ENCODE measurements around the gene MAN1C1. TPM values are rescaled to one million over a fixed set of nuclear protein-coding genes. Genes with fewer than 3 reads are reported as not detected.
"Not testable (repeated sequence)": the region's sequence is repeated elsewhere in the genome, so short reads cannot be mapped to it uniquely, and the experiment has no call there.

MAN1C1 gene
- total RNA-seq, 2 donors from 2014 or later: 11.0 to 14.8 TPM

DNA sequence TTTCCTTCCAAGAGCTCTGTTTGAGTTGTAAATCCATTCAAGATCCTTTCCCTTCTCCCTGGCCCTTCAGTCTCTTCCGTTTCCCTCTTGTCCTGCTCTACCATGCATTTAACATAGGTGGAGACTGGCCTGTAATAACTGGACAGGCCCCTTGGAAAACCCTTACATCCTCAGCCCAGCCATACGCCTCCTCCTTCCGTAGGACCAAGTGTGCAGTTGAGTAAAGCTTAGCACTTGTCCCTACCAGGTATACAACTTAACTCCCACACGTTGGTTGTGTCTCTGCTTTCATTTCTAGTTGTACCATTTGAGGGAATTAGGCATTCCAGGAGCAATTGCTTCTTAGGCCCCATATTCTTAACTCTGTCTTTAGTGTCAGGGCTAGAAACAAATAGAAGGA is 6.4 kb downstream of the MAN1C1 start:
- no peak for DNase-seq
- no peak for ATAC-seq
- intact Hi-C loops (cut with DNase I): loop anchor here (5.0 to 10.0 kb wide), 2 partner anchors 34 to 62 kb away; no protein-coding TSS in a partner anchor

GRCh38 chr1:25623731-25624130 is 7.1 kb downstream of the MAN1C1 start:
- intact Hi-C loops (cut with DNase I): loop anchor here (5.0 to 10.0 kb wide), 2 partner anchors 34 to 61 kb away; no protein-coding TSS in a partner anchor
- DNase-seq (no peak), ATAC-seq (no peak)

DNA sequence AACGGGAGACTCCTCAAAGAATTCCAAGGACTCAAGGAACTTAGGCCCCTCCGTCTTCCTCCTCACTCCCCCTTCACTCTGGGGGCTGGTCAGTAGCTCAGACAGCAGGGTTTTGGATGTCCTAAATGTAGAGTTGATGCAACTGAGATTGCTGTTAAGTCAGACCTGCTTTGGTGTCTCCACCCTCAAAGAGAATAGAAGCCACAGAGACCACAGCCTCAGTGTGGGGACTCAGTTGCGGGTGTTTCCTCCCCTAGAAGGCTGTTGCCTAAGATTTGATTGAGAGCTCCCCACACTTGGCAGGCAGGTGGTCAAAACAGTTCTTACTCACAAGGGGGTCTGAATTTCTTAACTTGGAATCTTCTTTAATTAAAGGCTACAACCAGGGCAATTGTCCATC is 7.6 kb downstream of the MAN1C1 start:
- intact Hi-C loops (cut with DNase I): loop anchor here (5.0 to 10.0 kb wide), 2 partner anchors 33 to 61 kb away; no protein-coding TSS in a partner anchor
- ATAC-seq (no peak), DNase-seq (no peak)

- intact Hi-C loops (cut with DNase I): loop anchor here (5.0 to 10.0 kb wide), 2 partner anchors 33 to 60 kb away; no protein-coding TSS in a partner anchor
- ATAC-seq (no peak), DNase-seq (no peak)
Observed at GRCh38 chr1:25624604-25625003, 8.0 kb downstream of the MAN1C1 start.

DNA sequence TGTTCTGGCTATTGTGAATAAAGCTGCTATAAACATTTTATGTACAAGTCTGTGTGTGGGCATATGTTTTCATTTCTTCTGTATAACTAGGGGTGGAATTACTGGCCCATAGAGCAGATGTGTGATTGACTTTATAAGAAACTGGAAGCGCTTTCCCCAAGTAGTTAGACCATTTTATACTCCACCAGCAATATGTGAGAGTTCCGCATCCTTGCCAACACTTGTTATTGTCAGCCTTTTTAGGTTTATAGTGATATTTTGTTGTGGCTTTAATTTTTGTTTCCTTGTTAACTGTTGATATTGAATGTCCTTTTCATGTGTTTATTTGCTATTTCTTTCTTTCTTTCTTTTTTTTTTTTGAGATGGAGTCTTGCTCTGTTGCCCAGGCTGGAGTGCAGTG is 9.4 kb downstream of the MAN1C1 start:
- no peak for ATAC-seq
- no peak for DNase-seq
- intact Hi-C loops (cut with DNase I): loop anchor here in 1 of 2 donors (10.0 kb wide), 1 partner anchor 59 kb away; no protein-coding TSS in a partner anchor

GRCh38 chr1:25628741-25629421 is 12.3 kb downstream of the MAN1C1 start:
- ATAC-seq: no peak
- DNase-seq: no peak
- intact Hi-C loops (cut with DNase I): loop anchor here in 1 of 2 donors (10.0 kb wide), 1 partner anchor 56 kb away; no protein-coding TSS in a partner anchor

GRCh38 chr1:25629836-25630235 is 13.2 kb downstream of the MAN1C1 start:
- ATAC-seq: no peak
- DNase-seq: no peak
- intact Hi-C loops (cut with DNase I): loop anchor here in 1 of 2 donors (10.0 kb wide), 1 partner anchor 55 kb away; no protein-coding TSS in a partner anchor

- intact Hi-C loops (cut with DNase I): no loop called here
- peak; percentile 53 to 68 for ATAC-seq
- DNase-seq: no peak
Observed at GRCh38 chr1:25631750-25632485, 15.3 kb downstream of the MAN1C1 start.

- DNase-seq (no peak), ATAC-seq (no peak)
- intact Hi-C loops (cut with DNase I): no loop called here
Observed at GRCh38 chr1:25634066-25634465, 17.5 kb downstream of the MAN1C1 start.

GRCh38 chr1:25634896-25635295 is 18.3 kb downstream of the MAN1C1 start:
- no peak for ATAC-seq

DNA sequence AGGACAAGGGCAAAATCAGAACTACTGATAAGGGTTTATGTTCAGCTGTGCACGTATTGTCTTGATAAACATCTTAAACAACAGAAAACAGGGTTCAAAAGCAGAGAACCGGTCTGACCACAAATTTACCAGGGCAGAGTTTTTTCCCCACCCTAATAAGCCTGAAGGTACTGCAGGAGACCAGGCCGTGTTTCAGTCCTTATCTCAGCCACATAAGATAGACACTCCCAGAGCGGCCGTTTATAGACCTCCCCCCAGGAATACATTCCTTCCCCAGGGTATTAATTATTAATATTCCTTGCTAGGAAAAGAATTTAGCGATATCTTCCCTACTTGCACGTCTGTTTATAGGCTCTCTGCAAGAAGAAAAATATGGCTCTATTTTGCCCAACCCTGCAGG is 19.6 kb downstream of the MAN1C1 start:
- intact Hi-C loops (cut with DNase I); DNase-seq; ATAC-seq: not testable (repeated sequence)

More at GRCh38 chr1:25634896-25635295, 18.3 kb downstream of the MAN1C1 start:
- no peak for DNase-seq
- intact Hi-C loops (cut with DNase I): no loop called here

DNA sequence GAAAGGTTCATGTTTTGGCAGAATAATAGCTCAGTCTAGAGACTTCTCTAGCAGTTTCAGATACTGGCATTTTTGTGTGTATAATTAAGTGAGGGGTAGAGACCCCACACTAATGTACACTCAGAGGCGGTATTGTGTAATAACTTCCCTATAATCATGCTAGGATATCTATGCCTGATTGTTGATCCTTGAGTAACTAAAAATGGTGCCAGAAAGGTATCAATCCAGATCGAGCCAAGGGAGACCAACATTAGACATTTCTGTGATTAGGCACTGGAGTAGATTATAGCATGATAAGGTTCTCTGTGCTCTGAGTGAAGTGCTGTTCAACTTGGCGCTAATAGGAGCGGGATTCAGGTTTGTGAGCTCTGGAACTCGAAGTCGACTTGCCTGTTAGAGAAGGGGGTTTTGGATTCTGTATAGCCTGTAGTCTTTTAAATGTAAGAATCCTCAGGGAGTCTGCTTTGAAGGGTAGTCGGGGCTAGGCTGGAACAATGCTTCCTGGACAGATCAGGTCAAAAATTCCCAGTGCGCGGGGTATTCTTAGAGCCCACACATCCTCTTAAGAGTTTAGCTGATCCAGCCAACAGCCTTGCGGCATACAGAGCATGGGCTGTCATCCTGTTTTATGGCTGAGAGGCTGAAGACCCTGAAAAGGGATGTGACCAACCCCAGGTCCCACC is 24.2 kb downstream of the MAN1C1 start:
- DNase-seq (no peak), ATAC-seq (no peak)
- intact Hi-C loops (cut with DNase I): no loop called here

DNA sequence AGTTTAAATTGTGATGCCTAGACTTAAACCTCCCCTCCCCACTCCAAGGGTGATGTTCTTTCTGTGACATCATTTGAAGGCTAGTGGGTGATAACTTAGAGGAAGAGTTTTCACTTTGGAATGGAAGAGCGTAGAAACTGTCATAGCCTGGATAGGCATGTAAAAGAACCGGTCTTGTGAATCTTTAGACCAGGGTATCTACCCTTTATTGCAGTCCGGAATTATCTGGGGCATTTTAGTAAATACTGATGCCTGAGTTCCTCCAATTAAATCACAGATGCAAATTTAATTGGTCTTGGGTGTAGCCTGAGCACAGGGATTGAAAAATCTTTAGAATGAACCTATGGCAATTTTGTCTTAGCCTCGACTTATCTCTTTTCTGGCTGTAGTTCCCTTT is 24.7 kb downstream of the MAN1C1 start:
- DNase-seq (no peak), ATAC-seq (no peak)
- intact Hi-C loops (cut with DNase I): no loop called here

GRCh38 chr1:25641931-25642573 is 25.5 kb downstream of the MAN1C1 start:
- DNase-seq (peak; percentile 41), ATAC-seq (peak; percentile 44 to 55)
- intact Hi-C loops (cut with DNase I): no loop called here

- peak; percentile 47 for DNase-seq
- ATAC-seq: peak; percentile 61 to 72
- intact Hi-C loops (cut with DNase I): no loop called here
Observed at GRCh38 chr1:25642574-25643108, 26.1 kb downstream of the MAN1C1 start.

GRCh38 chr1:25643929-25644328 is 27.3 kb downstream of the MAN1C1 start:
- ATAC-seq (no peak), DNase-seq (no peak)
- intact Hi-C loops (cut with DNase I): no loop called here

GRCh38 chr1:25644962-25645361 is 28.4 kb downstream of the MAN1C1 start:
- intact Hi-C loops (cut with DNase I): no loop called here
- ATAC-seq: no peak
- DNase-seq: no peak

GRCh38 chr1:25645637-25646400 is 29.2 kb downstream of the MAN1C1 start:
- no peak for DNase-seq
- intact Hi-C loops (cut with DNase I): no loop called here
- peak in 1 of 2 donors; percentile 17 for ATAC-seq

Measured in left cardiac atrium (tissue), 4 donors.